Subcutaneous abdominal adipose tissue (tissue), 5 donors: ENCODE data around the gene WDR81.
"Not testable (repeated sequence)": the region's sequence is repeated elsewhere in the genome, so short reads cannot be mapped to it uniquely, and the experiment has no call there.

Experiments used
- H3K27ac ChIP-seq: one replicate; pipeline ENCODE4 v1.7.0; 2013; ENCODE audit warnings: low read depth, mild to moderate bottlenecking, inconsistent platforms, low read length, moderate library complexity
- H3K27me3 ChIP-seq, 5 donors: one replicate each; pipeline ENCODE4 v1.7.0; 2013; ENCODE audit warnings: low read length in 5 of 5, inconsistent platforms in 1 of 5; ENCODE audit not compliant: control insufficient read depth in 5 of 5, insufficient read depth in 4 of 5
- H3K36me3 ChIP-seq, 5 donors: one replicate each; pipeline ENCODE4 v1.7.0; 2013; ENCODE audit warnings: low read length in 5 of 5; ENCODE audit not compliant: control insufficient read depth in 5 of 5, insufficient read depth in 5 of 5
- H3K4me1 ChIP-seq, 5 donors: one replicate each; pipeline ENCODE4 v1.7.0; 2013; ENCODE audit warnings: low read length in 5 of 5, mild to moderate bottlenecking in 3 of 5, moderate library complexity in 1 of 5; ENCODE audit not compliant: control insufficient read depth in 5 of 5, insufficient read depth in 5 of 5
- H3K4me3 ChIP-seq, 5 donors: one replicate each; pipeline ENCODE4 v1.7.0; 2013; ENCODE audit warnings: low read length in 5 of 5, low read depth in 1 of 5
- H3K9ac ChIP-seq, 5 donors: one replicate each; pipeline ENCODE4 v1.7.0; 2013; ENCODE audit warnings: low read length in 5 of 5, mild to moderate bottlenecking in 4 of 5, moderate library complexity in 3 of 5
- H3K9me3 ChIP-seq, 5 donors: one replicate each; pipeline ENCODE4 v1.7.0; 2013; ENCODE audit warnings: low read length in 5 of 5; ENCODE audit not compliant: control insufficient read depth in 5 of 5
- donor health status: healthy.
- donor health status: healthy.
- donor health status: healthy.
- donor health status: healthy.
- donor health status: healthy.

Gene WDR81

DNA sequence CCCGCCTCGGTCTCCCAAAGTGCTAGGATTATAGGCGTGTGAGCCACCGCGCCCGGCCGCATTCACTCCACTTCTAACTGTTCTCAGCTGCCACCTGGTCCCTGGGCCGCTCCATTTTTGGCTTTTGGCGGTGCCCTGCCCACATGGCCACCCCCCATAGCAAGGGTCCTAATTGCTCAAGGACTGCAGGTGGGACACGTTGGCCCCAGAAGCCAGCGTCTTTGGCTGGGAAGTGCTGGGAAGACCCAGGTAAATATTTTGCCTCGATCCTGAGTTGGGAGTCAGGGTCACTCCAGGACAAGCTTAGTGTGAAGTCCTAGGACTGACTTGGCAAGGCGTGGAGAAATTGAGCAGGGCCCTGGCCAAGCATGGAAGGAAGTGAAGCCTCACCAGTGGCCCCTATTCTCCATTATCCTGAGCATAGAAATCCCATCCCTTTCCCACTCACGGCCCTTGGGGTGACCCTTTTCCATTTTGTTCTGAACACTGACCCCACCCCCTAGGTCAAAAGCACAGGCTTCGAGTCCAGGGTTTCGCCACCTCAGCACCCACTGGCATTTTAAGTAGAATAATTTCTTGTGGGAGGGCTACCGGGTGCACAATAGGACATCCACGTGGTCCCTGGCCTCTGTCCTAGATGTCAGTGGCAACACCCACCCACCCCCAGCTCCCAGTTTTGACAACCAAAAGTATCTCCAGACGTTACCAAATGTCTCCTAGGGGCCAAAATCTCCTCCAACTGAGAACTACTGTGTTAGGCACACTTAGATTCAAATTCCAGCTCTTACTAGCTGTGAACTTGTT is 5.9 kb upstream of the WDR81 start:
- Histone ChIP-seq H3K9ac (peak overlapping the region in 1 of 5 donors; percentile 19), H3K9me3 (no peaks in the 10 kb centered on the region), H3K4me1 (peaks cover 23 to 57% (median 48%) of the 10 kb centered on the region in 5 donors), H3K27ac (peak overlapping the region; percentile 100), H3K27me3 (no peaks in the 10 kb centered on the region), H3K36me3 (peaks cover 0 to 9% (median 6%) of the 10 kb centered on the region in 5 donors), H3K4me3 (peak overlapping the region in 1 of 5 donors; percentile 35)

DNA sequence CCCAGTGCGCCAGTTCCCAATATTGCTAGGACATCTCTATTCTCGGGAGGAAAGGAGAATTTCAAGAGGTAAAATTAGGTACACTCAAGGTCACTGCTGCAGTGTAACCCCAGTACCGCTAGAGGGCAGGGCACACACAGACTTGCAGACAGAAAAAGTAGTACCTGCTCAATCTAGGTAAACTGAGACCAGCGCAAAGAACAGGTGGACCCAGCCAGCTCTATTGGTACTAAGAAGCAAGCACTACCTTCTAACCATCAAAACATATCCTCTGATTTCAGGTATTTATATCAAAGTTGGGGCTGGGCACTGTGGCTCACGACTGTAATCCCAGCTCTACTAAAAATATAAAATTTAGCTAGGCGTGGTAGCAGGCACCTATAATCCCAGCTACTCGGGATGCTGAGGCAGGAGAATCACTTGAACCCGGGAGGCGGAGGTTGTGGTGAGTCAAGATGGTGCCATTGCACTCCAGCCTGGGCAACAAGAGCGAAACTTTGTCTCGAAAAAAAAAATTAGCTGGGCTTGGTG is 3.6 kb upstream of the WDR81 start:
- Histone ChIP-seq H3K9ac (no peak overlapping the region), H3K9me3 (no peaks in the 10 kb centered on the region), H3K36me3 (peaks cover 0 to 2% (median under 1%) of the 10 kb centered on the region in 5 donors), H3K4me3 (no peak overlapping the region), H3K27me3 (no peaks in the 10 kb centered on the region), H3K27ac (no peak overlapping the region), H3K4me1 (peaks cover 18 to 63% (median 53%) of the 10 kb centered on the region in 5 donors)

DNA sequence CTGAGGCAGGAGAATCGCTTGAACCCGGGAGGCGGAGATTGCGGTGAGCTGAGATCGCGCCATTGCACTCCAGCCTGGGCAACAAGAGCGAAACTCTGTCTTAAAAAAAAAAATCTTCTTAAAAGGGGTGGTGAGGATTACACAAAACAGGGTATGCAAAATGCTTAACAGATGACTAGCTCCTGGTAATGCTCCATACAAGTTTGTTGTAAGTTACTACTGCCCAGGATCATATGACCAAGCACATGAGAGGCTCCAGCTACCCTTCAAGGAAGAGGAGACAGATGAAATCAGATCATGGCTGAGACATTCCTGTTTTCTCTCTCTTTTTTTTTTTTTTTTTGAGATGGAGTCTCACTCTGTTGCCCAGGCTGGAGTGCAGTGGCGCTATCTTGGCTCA is 2.5 kb upstream of the WDR81 start:
- H3K9ac ChIP-seq, H3K9me3 ChIP-seq, H3K27me3 ChIP-seq, H3K4me3 ChIP-seq, H3K27ac ChIP-seq: not testable (repeated sequence)
- H3K4me1 ChIP-seq, result peaks cover 14 to 69% (median 61%) of the 10 kb centered on the region in 5 donors
- H3K36me3 ChIP-seq, result peaks cover 0 to 13% (median 10%) of the 10 kb centered on the region in 5 donors

DNA sequence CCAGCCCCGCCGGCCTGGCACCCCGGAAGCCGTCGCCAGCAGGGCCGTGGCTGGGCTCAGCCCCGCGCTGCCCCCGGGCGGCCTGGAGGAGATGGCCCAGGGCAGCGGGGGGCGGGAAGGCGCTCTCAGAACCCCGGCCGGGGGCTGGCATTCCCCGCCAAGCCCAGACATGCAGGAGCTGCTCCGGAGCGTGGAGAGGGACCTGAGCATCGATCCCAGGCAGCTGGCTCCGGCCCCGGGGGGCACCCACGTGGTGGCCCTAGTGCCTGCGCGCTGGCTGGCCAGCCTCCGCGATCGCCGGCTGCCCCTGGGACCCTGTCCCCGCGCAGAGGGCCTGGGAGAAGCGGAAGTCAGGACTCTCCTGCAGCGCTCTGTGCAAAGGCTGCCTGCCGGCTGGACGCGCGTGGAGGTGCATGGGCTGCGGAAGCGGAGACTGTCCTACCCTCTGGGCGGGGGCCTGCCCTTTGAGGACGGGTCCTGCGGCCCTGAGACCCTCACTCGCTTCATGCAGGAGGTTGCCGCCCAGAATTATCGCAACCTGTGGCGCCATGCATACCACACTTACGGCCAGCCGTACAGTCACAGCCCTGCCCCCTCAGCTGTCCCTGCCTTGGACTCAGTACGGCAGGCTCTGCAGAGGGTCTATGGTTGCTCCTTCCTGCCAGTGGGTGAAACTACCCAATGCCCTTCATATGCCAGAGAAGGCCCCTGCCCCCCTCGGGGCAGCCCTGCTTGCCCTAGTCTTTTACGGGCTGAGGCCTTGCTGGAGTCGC is 551 bp downstream of the WDR81 start:
- Histone ChIP-seq H3K4me1 (peaks cover 3 to 75% (median 61%) of the 10 kb centered on the region in 5 donors), H3K27me3 (no peaks in the 10 kb centered on the region), H3K36me3 (peaks cover 0 to 32% (median 26%) of the 10 kb centered on the region in 5 donors), H3K27ac (peak overlapping the region; percentile 41), H3K9me3 (no peaks in the 10 kb centered on the region), H3K4me3 (peak overlapping the region; percentile 61 to 78 (median 69)), H3K9ac (peak overlapping the region in 4 of 5 donors; percentile 71 to 80 (median 73))

DNA sequence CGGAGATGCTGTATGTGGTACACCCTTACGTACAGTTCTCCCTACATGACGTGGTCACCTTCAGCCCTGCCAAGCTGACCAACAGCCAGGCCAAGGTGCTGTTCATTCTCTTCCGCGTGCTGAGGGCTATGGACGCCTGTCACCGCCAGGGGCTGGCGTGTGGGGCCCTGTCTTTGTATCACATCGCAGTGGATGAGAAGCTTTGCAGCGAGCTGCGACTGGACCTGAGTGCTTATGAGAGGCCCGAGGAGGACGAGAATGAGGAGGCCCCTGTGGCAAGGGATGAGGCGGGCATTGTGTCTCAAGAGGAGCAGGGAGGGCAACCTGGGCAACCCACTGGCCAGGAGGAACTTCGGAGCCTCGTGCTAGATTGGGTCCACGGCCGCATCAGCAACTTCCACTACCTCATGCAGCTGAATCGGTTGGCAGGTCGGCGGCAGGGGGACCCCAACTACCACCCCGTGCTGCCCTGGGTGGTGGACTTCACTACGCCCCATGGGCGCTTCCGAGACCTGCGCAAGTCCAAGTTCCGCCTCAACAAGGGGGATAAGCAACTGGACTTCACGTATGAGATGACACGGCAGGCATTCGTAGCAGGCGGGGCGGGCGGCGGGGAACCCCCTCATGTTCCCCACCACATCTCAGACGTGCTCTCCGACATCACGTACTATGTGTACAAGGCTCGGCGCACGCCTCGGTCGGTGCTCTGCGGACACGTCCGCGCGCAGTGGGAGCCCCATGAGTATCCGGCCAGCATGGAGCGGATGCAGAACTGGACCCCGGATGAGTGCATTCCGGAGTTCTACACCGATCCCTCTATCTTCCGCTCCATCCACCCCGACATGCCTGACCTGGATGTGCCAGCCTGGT is 1.4 kb downstream of the WDR81 start:
- Histone ChIP-seq H3K4me1 (peaks cover 3 to 76% (median 65%) of the 10 kb centered on the region in 5 donors), H3K36me3 (peaks cover 0 to 36% (median 29%) of the 10 kb centered on the region in 5 donors), H3K4me3 (peak overlapping the region; percentile 61 to 78 (median 69)), H3K9ac (peak overlapping the region in 2 of 5 donors; percentile 71 to 80), H3K27ac (peak overlapping the region; percentile 41), H3K27me3 (no peaks in the 10 kb centered on the region), H3K9me3 (no peaks in the 10 kb centered on the region)

DNA sequence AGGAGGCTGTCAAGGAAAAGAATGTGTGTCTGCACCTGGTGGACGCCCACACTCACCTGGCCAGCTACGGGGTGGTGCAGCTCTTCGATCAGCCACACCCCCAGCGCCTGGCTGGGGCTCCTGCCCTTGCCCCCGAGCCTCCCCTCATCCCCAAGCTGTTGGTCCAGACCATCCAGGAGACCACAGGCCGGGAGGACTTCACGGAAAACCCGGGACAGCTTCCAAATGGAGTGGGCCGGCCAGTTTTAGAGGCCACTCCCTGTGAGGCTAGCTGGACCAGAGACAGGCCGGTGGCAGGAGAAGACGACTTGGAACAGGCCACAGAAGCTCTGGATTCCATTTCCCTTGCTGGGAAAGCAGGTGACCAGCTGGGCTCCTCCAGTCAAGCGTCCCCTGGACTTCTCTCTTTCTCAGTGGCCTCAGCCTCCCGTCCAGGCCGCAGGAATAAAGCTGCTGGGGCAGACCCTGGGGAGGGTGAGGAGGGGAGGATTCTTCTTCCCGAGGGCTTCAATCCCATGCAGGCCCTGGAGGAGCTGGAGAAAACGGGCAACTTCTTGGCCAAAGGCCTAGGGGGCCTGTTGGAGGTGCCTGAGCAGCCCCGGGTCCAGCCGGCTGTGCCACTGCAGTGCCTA is 2.2 kb downstream of the WDR81 start:
- Histone ChIP-seq H3K36me3 (peaks cover 0 to 41% (median 32%) of the 10 kb centered on the region in 5 donors), H3K9ac (no peak overlapping the region), H3K4me1 (peaks cover 3 to 78% (median 67%) of the 10 kb centered on the region in 5 donors), H3K9me3 (no peaks in the 10 kb centered on the region), H3K27me3 (no peaks in the 10 kb centered on the region), H3K4me3 (no peak overlapping the region), H3K27ac (no peak overlapping the region)

DNA sequence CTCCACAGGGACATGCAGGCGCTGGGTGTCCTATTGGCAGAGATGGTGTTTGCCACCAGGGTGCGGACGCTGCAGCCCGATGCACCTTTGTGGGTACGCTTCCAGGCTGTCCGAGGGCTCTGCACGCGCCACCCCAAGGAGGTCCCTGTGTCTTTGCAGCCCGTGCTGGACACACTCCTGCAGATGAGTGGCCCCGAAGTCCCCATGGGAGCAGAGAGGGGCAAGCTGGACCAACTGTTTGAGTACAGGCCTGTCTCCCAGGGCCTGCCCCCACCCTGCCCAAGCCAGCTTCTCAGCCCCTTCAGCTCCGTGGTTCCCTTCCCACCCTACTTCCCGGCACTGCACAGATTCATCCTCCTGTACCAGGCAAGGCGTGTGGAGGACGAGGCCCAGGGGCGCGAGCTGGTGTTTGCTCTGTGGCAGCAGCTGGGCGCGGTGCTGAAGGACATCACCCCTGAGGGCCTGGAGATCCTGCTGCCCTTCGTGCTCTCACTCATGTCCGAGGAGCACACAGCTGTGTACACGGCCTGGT is 2.8 kb downstream of the WDR81 start:
- no peak overlapping the region for H3K9ac ChIP-seq

DNA sequence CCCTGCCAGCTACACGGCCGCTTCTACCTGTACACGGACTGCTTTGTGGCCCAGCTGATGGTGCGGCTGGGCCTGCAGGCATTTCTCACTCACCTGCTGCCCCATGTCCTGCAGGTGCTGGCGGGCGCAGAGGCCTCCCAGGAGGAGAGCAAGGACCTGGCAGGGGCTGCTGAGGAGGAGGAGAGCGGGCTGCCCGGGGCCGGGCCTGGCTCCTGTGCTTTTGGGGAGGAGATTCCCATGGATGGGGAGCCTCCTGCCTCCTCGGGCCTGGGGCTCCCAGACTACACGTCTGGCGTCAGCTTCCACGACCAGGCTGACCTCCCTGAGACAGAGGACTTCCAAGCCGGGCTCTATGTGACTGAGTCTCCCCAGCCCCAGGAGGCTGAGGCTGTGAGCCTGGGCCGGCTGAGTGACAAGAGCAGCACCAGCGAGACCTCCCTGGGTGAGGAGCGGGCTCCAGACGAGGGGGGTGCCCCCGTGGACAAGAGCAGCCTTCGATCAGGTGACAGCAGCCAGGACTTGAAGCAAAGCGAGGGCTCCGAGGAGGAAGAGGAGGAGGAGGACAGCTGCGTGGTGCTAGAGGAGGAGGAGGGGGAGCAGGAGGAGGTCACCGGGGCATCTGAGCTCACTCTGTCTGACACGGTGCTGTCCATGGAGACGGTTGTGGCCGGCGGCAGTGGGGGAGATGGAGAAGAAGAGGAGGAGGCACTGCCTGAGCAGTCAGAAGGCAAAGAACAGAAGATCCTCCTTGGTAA is 3.5 kb downstream of the WDR81 start:
- H3K9me3 ChIP-seq, result no peaks in the 10 kb centered on the region
- peaks cover 3 to 74% (median 63%) of the 10 kb centered on the region in 5 donors for H3K4me1 ChIP-seq
- H3K27ac ChIP-seq, result no peak overlapping the region
- no peak overlapping the region for H3K9ac ChIP-seq
- H3K27me3 ChIP-seq, result no peaks in the 10 kb centered on the region
- H3K4me3 ChIP-seq, result no peak overlapping the region
- peaks cover 0 to 50% (median 38%) of the 10 kb centered on the region in 5 donors for H3K36me3 ChIP-seq

More for the DNA sequence above, 2.8 kb downstream of the WDR81 start:
- H3K4me1 ChIP-seq, result peaks cover 3 to 78% (median 67%) of the 10 kb centered on the region in 5 donors
- no peaks in the 10 kb centered on the region for H3K27me3 ChIP-seq
- peaks cover 0 to 43% (median 32%) of the 10 kb centered on the region in 5 donors for H3K36me3 ChIP-seq
- no peak overlapping the region for H3K4me3 ChIP-seq
- H3K9me3 ChIP-seq, result no peaks in the 10 kb centered on the region
- H3K27ac ChIP-seq, result no peak overlapping the region
